Measurements from ENCODE around the gene OGFOD1.

GRCh38 chr16:56462064-56462796, 10.9 kb downstream of the OGFOD1 start:
- TF ChIP-seq PKNOX1 (IDR thresholded peaks at IDR 0.05) = no peak
- no peak for TF ChIP-seq BHLHE40 (IDR thresholded peaks at IDR 0.05; ENCODE audit: borderline replicate concordance)
- no peak for TF ChIP-seq SP1 (IDR thresholded peaks at IDR 0.05)
- TF ChIP-seq ELF4 (IDR thresholded peaks at IDR 0.05) = no peak
- no peak for TF ChIP-seq SUZ12 (IDR thresholded peaks at IDR 0.05)
- TF ChIP-seq ZNF384 (IDR thresholded peaks at IDR 0.05) = no peak
- no peak for TF ChIP-seq FOXA1 (IDR thresholded peaks at IDR 0.05)
- TF ChIP-seq FOXK2 (IDR thresholded peaks at IDR 0.05) = no peak
- no peak for TF ChIP-seq FOXM1 (IDR thresholded peaks at IDR 0.05; ENCODE audit: borderline replicate concordance)

Measured in HEK293T (cell line).